VCaP (cell line): ENCODE results near the gene PUS3.

Experiments
- H3K27ac ChIP-seq: fragments of 450-650 bp; 2 replicates; pipeline ENCODE4 v1.5.1; 2017
- TF ChIP-seq, protein P1 (sequence below): fragments of 450-650 bp; conservative IDR thresholded peaks from 2 replicates; pipeline ENCODE4 v1.5.1; 2017; ENCODE audit warnings: mild to moderate bottlenecking, moderate library complexity

PUS3 gene

DNA sequence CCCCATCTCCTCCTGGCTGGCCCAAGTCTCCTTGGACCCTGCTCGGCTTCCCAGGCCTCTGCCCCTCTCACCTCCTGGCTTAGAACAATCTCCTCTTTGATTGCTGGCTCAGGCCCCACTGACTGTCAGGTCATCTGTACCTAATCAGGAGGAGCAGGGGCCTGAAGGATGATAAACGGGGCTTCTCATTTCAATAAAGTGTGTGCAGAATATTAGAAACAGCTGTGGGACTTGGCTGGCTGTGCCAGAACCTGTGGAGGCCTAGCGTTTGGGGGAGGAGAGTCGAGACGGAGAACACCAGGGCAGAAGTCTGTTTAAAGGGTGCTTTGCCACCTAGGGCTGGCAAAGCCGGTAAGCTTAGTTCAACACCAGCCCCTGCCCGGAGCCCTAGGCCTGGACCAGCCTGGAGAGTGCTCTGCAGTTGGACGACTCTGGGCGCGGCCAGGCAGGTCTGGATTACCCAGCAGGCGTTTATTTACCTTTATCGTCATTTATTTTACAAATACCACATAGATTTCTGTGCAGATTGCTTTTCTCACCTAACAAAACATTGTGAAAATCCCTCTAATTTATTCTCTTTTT lies 32.7 kb upstream of the PUS3 start:
- TF ChIP-seq, protein P1, sequence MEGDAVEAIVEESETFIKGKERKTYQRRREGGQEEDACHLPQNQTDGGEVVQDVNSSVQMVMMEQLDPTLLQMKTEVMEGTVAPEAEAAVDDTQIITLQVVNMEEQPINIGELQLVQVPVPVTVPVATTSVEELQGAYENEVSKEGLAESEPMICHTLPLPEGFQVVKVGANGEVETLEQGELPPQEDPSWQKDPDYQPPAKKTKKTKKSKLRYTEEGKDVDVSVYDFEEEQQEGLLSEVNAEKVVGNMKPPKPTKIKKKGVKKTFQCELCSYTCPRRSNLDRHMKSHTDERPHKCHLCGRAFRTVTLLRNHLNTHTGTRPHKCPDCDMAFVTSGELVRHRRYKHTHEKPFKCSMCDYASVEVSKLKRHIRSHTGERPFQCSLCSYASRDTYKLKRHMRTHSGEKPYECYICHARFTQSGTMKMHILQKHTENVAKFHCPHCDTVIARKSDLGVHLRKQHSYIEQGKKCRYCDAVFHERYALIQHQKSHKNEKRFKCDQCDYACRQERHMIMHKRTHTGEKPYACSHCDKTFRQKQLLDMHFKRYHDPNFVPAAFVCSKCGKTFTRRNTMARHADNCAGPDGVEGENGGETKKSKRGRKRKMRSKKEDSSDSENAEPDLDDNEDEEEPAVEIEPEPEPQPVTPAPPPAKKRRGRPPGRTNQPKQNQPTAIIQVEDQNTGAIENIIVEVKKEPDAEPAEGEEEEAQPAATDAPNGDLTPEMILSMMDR = no peak
- H3K27ac ChIP-seq = no peak overlapping the region

DNA sequence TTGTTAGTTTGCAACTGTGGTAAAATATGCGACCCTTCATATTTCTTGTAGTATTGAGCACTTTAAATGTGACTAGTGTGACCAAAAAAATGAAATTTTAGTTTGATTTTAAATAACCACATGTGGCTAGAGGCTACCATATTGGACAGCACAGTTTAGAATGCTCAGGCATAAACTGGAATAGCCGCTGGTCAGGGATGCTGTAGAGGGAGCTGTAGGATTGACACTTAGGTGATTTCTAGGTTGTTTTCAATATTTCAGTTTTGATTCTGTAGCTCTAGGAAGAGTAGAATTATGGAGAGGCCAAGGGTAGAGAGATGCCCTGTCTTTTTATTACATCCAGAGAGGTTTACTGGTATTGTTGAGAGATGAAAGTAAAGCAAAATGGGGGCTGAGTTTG lies 32.0 kb upstream of the PUS3 start:
- TF ChIP-seq, protein P1 = peak; percentile 17; the same call in 1 of the 2 replicates
- H3K27ac ChIP-seq = no peak overlapping the region

DNA sequence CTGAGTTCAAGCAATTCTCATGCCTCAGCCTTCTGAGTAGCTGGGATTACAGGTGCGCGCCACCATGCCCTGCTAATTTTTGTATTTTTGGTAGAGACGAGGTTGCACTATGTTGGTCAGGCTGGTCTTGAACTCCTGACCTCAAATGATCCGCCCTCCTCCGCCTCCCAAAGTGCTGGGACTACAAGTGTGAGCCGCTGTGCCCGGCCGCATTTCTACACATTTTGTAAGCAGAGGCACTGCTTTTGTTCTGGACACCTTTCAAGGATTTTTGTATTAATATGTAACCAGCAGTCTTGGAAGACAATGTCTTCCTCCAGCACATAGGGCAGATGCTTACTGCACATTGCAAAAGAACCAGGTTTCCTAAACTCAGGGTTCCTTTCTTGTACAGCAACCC lies 31.5 kb upstream of the PUS3 start:
- TF ChIP-seq, protein P1 = no peak
- no peak overlapping the region for H3K27ac ChIP-seq

DNA sequence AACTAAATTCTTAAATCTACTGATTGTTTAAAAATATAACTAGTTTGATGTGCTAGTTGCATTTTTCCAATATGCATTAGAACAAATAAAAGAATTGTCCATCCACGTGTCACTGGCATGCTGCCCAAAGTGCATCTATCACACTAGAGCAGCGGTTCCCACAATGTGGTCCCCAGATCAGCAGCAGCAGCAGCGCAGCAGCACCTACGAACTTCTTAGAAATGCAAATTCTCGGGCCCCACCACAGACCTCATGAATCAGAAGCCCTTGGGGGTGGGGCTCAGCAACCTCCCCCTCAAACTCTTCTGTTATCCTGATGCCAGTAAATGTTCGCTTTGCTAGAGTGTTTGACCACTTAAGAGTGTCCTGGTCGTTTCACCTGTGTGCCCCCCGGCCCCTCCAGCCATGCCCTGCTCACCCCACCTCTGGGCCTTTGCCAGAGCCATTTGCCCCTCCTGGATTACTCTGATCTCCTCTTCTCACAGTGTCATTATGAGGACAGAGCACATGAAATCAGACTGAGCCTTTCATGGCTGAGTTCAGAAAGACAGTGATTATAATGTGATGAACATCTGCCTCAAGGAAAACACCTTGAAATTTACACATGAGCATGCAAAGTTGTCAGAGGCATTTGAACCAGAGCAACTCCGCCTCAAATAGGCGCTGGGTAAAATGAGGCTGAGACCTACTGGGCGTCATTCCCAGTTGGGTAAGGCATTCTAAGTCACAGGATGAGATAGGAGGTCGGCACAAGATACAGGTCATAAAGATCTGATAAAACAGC lies 30.2 kb upstream of the PUS3 start:
- TF ChIP-seq, protein P1 = no peak
- no peak overlapping the region for H3K27ac ChIP-seq

DNA sequence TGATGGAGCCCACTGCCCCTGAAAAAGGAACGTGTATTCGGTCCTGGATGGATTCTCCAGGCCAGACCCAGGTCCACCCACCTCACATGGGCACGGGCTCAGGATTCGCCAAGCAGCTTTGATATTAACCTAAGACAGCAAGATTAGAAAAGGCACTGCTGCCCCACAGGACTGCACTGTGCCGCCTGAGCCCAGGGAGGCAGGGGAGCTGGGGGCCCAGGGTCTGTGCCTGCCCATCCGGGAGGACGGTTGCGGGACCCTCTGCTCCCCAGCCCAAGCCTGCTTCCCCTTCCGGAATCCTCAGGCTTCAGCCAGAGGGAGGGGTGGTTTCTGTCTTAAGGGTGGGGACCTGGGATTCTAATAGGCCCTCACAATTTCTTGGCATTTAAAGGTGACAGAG lies 29.3 kb upstream of the PUS3 start:
- H3K27ac ChIP-seq = no peak overlapping the region
- TF ChIP-seq, protein P1 = no peak

DNA sequence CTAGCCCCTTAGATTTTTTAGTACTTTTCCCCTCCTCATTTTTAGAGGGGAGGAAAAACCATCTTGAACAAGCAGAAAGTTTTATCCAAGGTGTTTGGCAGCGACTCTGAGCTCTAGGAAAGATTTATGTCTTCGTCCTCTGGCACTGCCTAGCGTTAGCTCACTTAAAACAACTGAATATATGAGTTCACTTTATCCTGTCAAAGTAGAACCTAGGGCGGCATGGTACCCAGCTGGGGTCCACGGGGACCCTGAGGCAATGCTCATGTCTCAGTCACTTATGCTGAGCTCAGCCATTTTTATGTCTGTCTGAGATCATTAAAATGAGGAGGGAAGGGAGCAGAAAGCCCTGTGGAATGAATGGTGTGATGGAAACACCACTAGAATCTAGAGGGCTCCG lies 28.7 kb upstream of the PUS3 start:
- no peak overlapping the region for H3K27ac ChIP-seq
- TF ChIP-seq, protein P1 = no peak

DNA sequence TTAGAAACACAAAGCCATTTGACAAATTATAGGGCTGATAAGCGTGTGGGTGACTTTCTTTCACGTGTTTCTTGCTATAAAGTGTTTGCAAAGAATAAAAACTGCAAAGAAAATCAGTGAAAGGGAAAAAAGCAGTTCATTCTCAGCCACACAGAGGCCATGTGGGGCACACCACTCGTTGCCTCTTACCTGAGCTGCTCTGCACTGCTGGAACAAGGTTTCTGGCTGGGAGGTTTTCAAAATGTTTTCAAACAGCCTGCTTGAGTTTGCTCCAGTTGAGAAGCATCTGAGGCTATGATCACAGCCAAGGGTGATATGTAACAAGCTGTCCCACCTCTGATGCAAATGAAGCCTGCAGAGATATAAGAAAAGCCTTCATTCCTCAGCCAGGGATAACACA lies 28.1 kb upstream of the PUS3 start:
- no peak overlapping the region for H3K27ac ChIP-seq
- TF ChIP-seq, protein P1 = no peak
